MM.1S (cell line): ENCODE results near the gene RTF1.

ENCODE experiments used
- CTCF ChIP-seq: fragments of 300-600 bp; sonication (generic); IDR thresholded peaks from 2 replicates; pipeline ENCODE4 v1.5.1; 2016; ENCODE audit warnings: antibody characterized with exemption, low read length, mixed read lengths
- EZH2 ChIP-seq: fragments of 300-600 bp; sonication (generic); optimal IDR thresholded peaks from 2 replicates; pipeline ENCODE3; 2017; ENCODE audit warnings: low read depth, mild to moderate bottlenecking, antibody characterized with exemption, low read length, mixed read lengths
- EZH2phosphoT487 ChIP-seq: fragments of 300-600 bp; sonication (generic); IDR thresholded peaks from 2 replicates; pipeline ENCODE4 v1.6.1; 2018; ENCODE audit warnings: antibody characterized with exemption, low read length

- TF ChIP-seq EZH2phosphoT487: no peak
- no peak for TF ChIP-seq CTCF
- TF ChIP-seq EZH2: no peak
Measured at GRCh38 chr15:41501931-41502794, 85.3 kb downstream of the RTF1 start.
